ENCODE data around the gene ADISSP. TPM values are rescaled to one million over a fixed set of nuclear protein-coding genes. Genes with fewer than 3 reads are reported as not detected.

Gene ADISSP
- total and polyA plus RNA-seq, 2 donors (not counting 3 experiments of a cell fraction or from before 2014, with no cell fraction given): 55.0 to 67.5 TPM

GRCh38 chr20:3747471-3747870 lies 20.1 kb downstream of the ADISSP start:
- no peaks in the 10 kb centered on the region for H3K4me1 ChIP-seq (ENCODE audit: control insufficient read depth, extremely low read depth, insufficient read depth, low read length)
- no peaks in the 10 kb centered on the region for H4K20me1 ChIP-seq (replicated peaks; ENCODE audit: control insufficient read depth, extremely low read depth, insufficient read depth, low read length)
- no peaks in the 10 kb centered on the region for H3K27me3 ChIP-seq (ENCODE audit: control insufficient read depth in 2 of 2, insufficient read depth in 2 of 2, low read length in 2 of 2)
- CTCF ChIA-PET: interaction anchor here (1.2 to 5.6 kb wide), 5 partner anchors 10 to 37 kb away, joined by 3 to 75 read pairs (median 4); no protein-coding TSS in a partner anchor
- dilution Hi-C loops (cut with MboI; ENCODE audit: extremely low pct_ligation_motif_present, low sequenced_read_pairs): no loop called here
- H3K36me3 ChIP-seq (ENCODE audit: control insufficient read depth in 2 of 2, extremely low read depth in 1 of 2, insufficient read depth in 2 of 2, low read length in 2 of 2): peaks cover 0 to 3% of the 10 kb centered on the region in 2 experiments
- H3K27ac ChIP-seq (ENCODE audit: insufficient read depth, low read depth, low read length): no peak overlapping the region
- no peak overlapping the region for H2AFZ ChIP-seq (ENCODE audit: low read depth, low read length)
- POLR2A ChIA-PET: no interaction called here
- TF ChIP-seq FOS (IDR thresholded peaks at IDR 0.05; ENCODE audit: borderline replicate concordance, insufficient read depth, low read length) (no peak), MYC (IDR thresholded peaks at IDR 0.05; ENCODE audit: low read depth, low read length) (no peak), POLR2A (IDR thresholded peaks at IDR 0.05; ENCODE audit: low read depth, low read length) (no peak), EZH2 (IDR thresholded peaks at IDR 0.05; ENCODE audit: borderline replicate concordance, low read depth, low read length, severe bottlenecking) (no peak)
- no TSS peak for BruUV-seq (replicated peaks)
- no peak overlapping the region for H3K4me2 ChIP-seq (ENCODE audit: insufficient read depth, low read length)
- FAIRE-seq: no peak
- no peak overlapping the region for H3K9ac ChIP-seq (replicated peaks; ENCODE audit: extremely low read depth, insufficient read depth, low read length)
- intact Hi-C loops (cut with micrococcal nuclease): no loop called here
- H3K9me3 ChIP-seq (replicated peaks; ENCODE audit: control insufficient read depth, insufficient read depth, low read length): no peaks in the 10 kb centered on the region
- H3K79me2 ChIP-seq (ENCODE audit: control insufficient read depth, insufficient read depth, low read length): no peaks in the 10 kb centered on the region
- H3K9me1 ChIP-seq (replicated peaks; ENCODE audit: control insufficient read depth, extremely low read depth, insufficient read depth, low read length): no peaks in the 10 kb centered on the region
- DNase-seq (ENCODE audit: low read depth, low spot score): no peak
- H3K4me3 ChIP-seq (replicated peaks in 1 of 3; ENCODE audit: insufficient read depth in 1 of 3, low read depth in 1 of 3, low read length in 3 of 3): no peak overlapping the region

DNA sequence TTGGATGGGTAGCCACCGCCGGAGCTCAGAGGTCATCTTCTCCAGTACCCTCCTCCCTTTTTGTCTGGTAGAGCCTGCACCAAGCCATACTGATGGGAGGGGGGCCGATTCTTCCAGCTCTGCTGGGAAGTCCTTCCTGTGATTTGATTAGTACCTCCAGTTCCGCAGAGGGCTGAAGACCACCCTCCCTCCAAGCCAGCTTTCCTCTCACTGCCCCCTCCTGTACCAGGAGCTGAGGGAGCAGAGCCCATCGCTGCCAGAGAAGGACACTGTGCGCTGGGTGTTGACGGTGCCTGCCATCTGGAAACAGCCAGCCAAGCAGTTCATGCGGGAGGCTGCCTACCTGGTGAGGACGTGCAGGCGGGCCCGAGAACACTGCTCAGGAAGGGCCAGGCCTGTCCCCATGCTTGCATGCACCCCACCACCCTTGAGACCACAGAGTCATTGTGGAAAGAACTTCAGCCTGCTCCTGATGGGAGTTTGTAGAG lies 21.8 kb downstream of the ADISSP start:
- intact Hi-C loops (cut with micrococcal nuclease): no loop called here
- Histone ChIP-seq H3K27ac (ENCODE audit: insufficient read depth, low read depth, low read length) (no peak overlapping the region), H3K27me3 (ENCODE audit: control insufficient read depth in 2 of 2, insufficient read depth in 2 of 2, low read length in 2 of 2) (no peaks in the 10 kb centered on the region), H3K4me1 (ENCODE audit: control insufficient read depth, extremely low read depth, insufficient read depth, low read length) (no peaks in the 10 kb centered on the region), H3K9ac (replicated peaks; ENCODE audit: extremely low read depth, insufficient read depth, low read length) (no peak overlapping the region), H3K79me2 (ENCODE audit: control insufficient read depth, insufficient read depth, low read length) (no peaks in the 10 kb centered on the region), H3K36me3 (ENCODE audit: control insufficient read depth in 2 of 2, extremely low read depth in 1 of 2, insufficient read depth in 2 of 2, low read length in 2 of 2) (peaks cover 0 to 3% of the 10 kb centered on the region in 2 experiments), H4K20me1 (replicated peaks; ENCODE audit: control insufficient read depth, extremely low read depth, insufficient read depth, low read length) (no peaks in the 10 kb centered on the region), H3K4me3 (replicated peaks in 1 of 3; ENCODE audit: insufficient read depth in 1 of 3, low read depth in 1 of 3, low read length in 3 of 3) (no peak overlapping the region), H3K9me3 (replicated peaks; ENCODE audit: control insufficient read depth, insufficient read depth, low read length) (no peaks in the 10 kb centered on the region), H3K4me2 (ENCODE audit: insufficient read depth, low read length) (no peak overlapping the region), H3K9me1 (replicated peaks; ENCODE audit: control insufficient read depth, extremely low read depth, insufficient read depth, low read length) (no peaks in the 10 kb centered on the region), H2AFZ (ENCODE audit: low read depth, low read length) (no peak overlapping the region)
- POLR2A ChIA-PET: interaction anchor here (1.0 kb wide), 1 partner anchor 22 kb away, joined by 3 read pairs; the partner anchor contains the start of gene ADISSP
- dilution Hi-C loops (cut with MboI; ENCODE audit: extremely low pct_ligation_motif_present, low sequenced_read_pairs): no loop called here
- TF ChIP-seq EZH2 (IDR thresholded peaks at IDR 0.05; ENCODE audit: borderline replicate concordance, low read depth, low read length, severe bottlenecking) (no peak), GATA2 (IDR thresholded peaks at IDR 0.05; ENCODE audit: insufficient read depth, insufficient read length, low read depth, low read length) (no peak)
- no peak for FAIRE-seq
- no peak for DNase-seq (ENCODE audit: low read depth, low spot score)
- no TSS peak for BruUV-seq (replicated peaks)
- CTCF ChIA-PET: interaction anchor here (1.0 to 2.9 kb wide), 5 partner anchors 12 to 69 kb away, joined by 3 to 16 read pairs (median 5); partner anchors contain the start of gene ADISSP

Measured in endothelial cell of umbilical vein (primary cell).